Tibial nerve (tissue), 4 donors: Measurements from ENCODE around the gene RIPOR3. TPM values are rescaled to one million over a fixed set of nuclear protein-coding genes. Genes with fewer than 3 reads are reported as not detected.
"Not testable (repeated sequence)": the region's sequence is repeated elsewhere in the genome, so short reads cannot be mapped to it uniquely, and the experiment has no call there.

Experiments
- DNase-seq, 2 donors: peaks; one replicate each; pipeline ENCODE4 v3.0.0-alpha.2; 2019; ENCODE audit warnings: low spot score in 2 of 2
- H3K27ac ChIP-seq, 4 donors: fragments of 200-600 bp; sonication (generic) in 3 of 4; one replicate each; pipeline ENCODE4 v1.5.1; 2017 to 2019; ENCODE audit warnings: mild to moderate bottlenecking in 1 of 4
- H3K27me3 ChIP-seq, 2 donors: fragments of 200-600 bp; sonication (generic) in 1 of 2; one replicate each; pipeline versions ENCODE4 v1.5.1 to v1.6.0; 2017 to 2019
- H3K36me3 ChIP-seq, 3 donors: fragments of 200-600 bp; sonication (generic); one replicate each; pipeline ENCODE4 v1.5.1; 2018 to 2019
- H3K4me1 ChIP-seq, 4 donors: fragments of 200-600 bp; sonication (generic) in 3 of 4; one replicate each; pipeline ENCODE4 v1.5.1; 2017 to 2019
- H3K4me3 ChIP-seq, 4 donors: fragments of 200-600 bp; sonication (generic) in 3 of 4; one replicate each; pipeline ENCODE4 v1.5.1; 2017 to 2019; ENCODE audit warnings: mild to moderate bottlenecking in 1 of 4, moderate library complexity in 1 of 4
- H3K9me3 ChIP-seq, 4 donors: fragments of 200-600 bp; sonication (generic) in 3 of 4; one replicate each; pipeline ENCODE4 v1.5.1; 2017 to 2019
- CTCF ChIP-seq, 5 experiments: fragments of 200-600 bp in 3 of 5; fragments of 450-650 bp in 2 of 5; sonication (generic) in 3 of 5; IDR thresholded peaks; one replicate each; pipeline ENCODE4 v1.5.1; 2016 to 2019; ENCODE audit warnings: antibody characterized with exemption in 5 of 5, mild to moderate bottlenecking in 3 of 5, moderate library complexity in 2 of 5
- EP300 ChIP-seq, 2 donors: sonication (generic); formaldehyde crosslinking; IDR thresholded peaks; one replicate each; pipeline ENCODE4 v1.6.1; 2017; ENCODE audit warnings: antibody characterized with exemption in 2 of 2, mild to moderate bottlenecking in 1 of 2
- POLR2A ChIP-seq, 2 donors: fragments of 450-650 bp; IDR thresholded peaks; one replicate each; pipeline ENCODE4 v1.6.1; 2017; ENCODE audit warnings: antibody characterized with exemption in 2 of 2, mild to moderate bottlenecking in 2 of 2, moderate library complexity in 2 of 2
- WGBS, 2 donors: methylation state at CpG; one replicate each; pipeline ENCODE4 v1.1.5; 2018; 5-methylcytosine and 5-hydroxymethylcytosine counted together
- total RNA-seq, 4 donors: library from RNA; depleted of rRNA; stranded (reverse); fragments of >200 nt; gene quantifications; one replicate each; pipeline ENCODE4 v1.1.0, GENCODE V29; 2016

The RIPOR3 gene
- total RNA-seq, 4 donors from 2014 or later, result 24.5 to 73.0 (median 35.5) TPM

GRCh38 chr20:50602432-50603088 lies 88.8 kb downstream of the RIPOR3 start:
- Histone ChIP-seq H3K36me3 (peaks cover 0 to 15% (median 0%) of the 10 kb centered on the region in 3 donors), H3K27me3 (peaks cover 0 to 14% of the 10 kb centered on the region in 2 donors), H3K4me1 (peaks cover 0 to 11% (median 0%) of the 10 kb centered on the region in 4 donors), H3K27ac (no peak overlapping the region), H3K9me3 (no peaks in the 10 kb centered on the region), H3K4me3 (no peak overlapping the region)
- DNase-seq, result no peak
- no peak for TF ChIP-seq EP300 (IDR thresholded peaks at IDR 0.05)
- no peak for TF ChIP-seq POLR2A (IDR thresholded peaks at IDR 0.05)
- no peak for TF ChIP-seq CTCF (IDR thresholded peaks at IDR 0.05)
- WGBS, 2 donors, result 92 to 96% methylated on average over 10 to 15 of the region's 15 CpGs

- Histone ChIP-seq H3K27me3 (peaks cover 0 to 17% of the 10 kb centered on the region in 2 donors), H3K4me1 (peaks cover 0 to 11% (median 0%) of the 10 kb centered on the region in 4 donors), H3K36me3 (peaks cover 0 to 11% (median 0%) of the 10 kb centered on the region in 3 donors), H3K9me3 (no peaks in the 10 kb centered on the region), H3K27ac (no peak overlapping the region), H3K4me3 (no peak overlapping the region)
- TF ChIP-seq POLR2A (IDR thresholded peaks at IDR 0.05) (no peak), CTCF (IDR thresholded peaks at IDR 0.05) (no peak), EP300 (IDR thresholded peaks at IDR 0.05) (no peak)
- 69% methylated on average over 21 to 23 of the region's 33 CpGs for WGBS, 2 donors
- no peak for DNase-seq
These were observed 89.6 kb downstream of the RIPOR3 start for GRCh38 chr20:50601511-50602431.

- no peaks in the 10 kb centered on the region for H3K9me3 ChIP-seq
- no peak for DNase-seq
- 78 to 80% methylated on average over 12 of the region's 12 CpGs for WGBS, 2 donors
- H3K4me3 ChIP-seq, result no peak overlapping the region
- H3K4me1 ChIP-seq, result peaks cover 0 to 17% (median 0%) of the 10 kb centered on the region in 4 donors
- peaks cover 0 to 22% of the 10 kb centered on the region in 2 donors for H3K27me3 ChIP-seq
- H3K36me3 ChIP-seq, result peaks cover 0 to 11% (median 0%) of the 10 kb centered on the region in 3 donors
- TF ChIP-seq EP300 (IDR thresholded peaks at IDR 0.05) (no peak), POLR2A (IDR thresholded peaks at IDR 0.05) (no peak), CTCF (IDR thresholded peaks at IDR 0.05) (no peak)
- no peak overlapping the region for H3K27ac ChIP-seq
These were observed 91.0 kb downstream of the RIPOR3 start for GRCh38 chr20:50600281-50600895.

GRCh38 chr20:50598768-50599167 lies 92.6 kb downstream of the RIPOR3 start:
- peaks cover 0 to 17% (median 0%) of the 10 kb centered on the region in 4 donors for H3K4me1 ChIP-seq
- H3K27ac ChIP-seq, DNase-seq, H3K4me3 ChIP-seq, H3K9me3 ChIP-seq: not testable (repeated sequence)
- 94 to 95% methylated on average over 5 of the region's 5 CpGs for WGBS, 2 donors
- H3K36me3 ChIP-seq, result peaks cover 0 to 11% (median 0%) of the 10 kb centered on the region in 3 donors
- H3K27me3 ChIP-seq, result peaks cover 0 to 22% of the 10 kb centered on the region in 2 donors

GRCh38 chr20:50598074-50598473 lies 93.3 kb downstream of the RIPOR3 start:
- Histone ChIP-seq H3K27me3 (peaks cover 0 to 22% of the 10 kb centered on the region in 2 donors), H3K27ac (no peak overlapping the region), H3K36me3 (peaks cover 0 to 6% (median 0%) of the 10 kb centered on the region in 3 donors), H3K9me3 (no peaks in the 10 kb centered on the region), H3K4me3 (no peak overlapping the region), H3K4me1 (peaks cover 0 to 19% (median 0%) of the 10 kb centered on the region in 4 donors)
- no peak for DNase-seq
- no peak for TF ChIP-seq EP300 (IDR thresholded peaks at IDR 0.05)
- no peak for TF ChIP-seq POLR2A (IDR thresholded peaks at IDR 0.05)
- TF ChIP-seq CTCF (IDR thresholded peaks at IDR 0.05), result no peak
- 83% methylated on average over 7 of the region's 7 CpGs for WGBS, 2 donors
